DND-41 (cell line): ENCODE measurements around the gene SNX25.

ENCODE experiments used
- ATAC-seq: fragments of 200-7000 bp; cut with Tn5 transposase; 3 replicates; pipeline ENCODE4 v1.9.1; 2021; ENCODE audit warnings: low read depth; ENCODE audit not compliant: insufficient read depth
- DNase-seq: peaks from one replicate; pipeline ENCODE4 v3.0.0-alpha.2; 2020
- H2AFZ ChIP-seq: 2 replicates; pipeline ENCODE4 v1.6.0; 2012; ENCODE audit warnings: low read depth, low read length
- H3K27ac ChIP-seq: 2 replicates; pipeline ENCODE4 v1.5.1; 2012; ENCODE audit warnings: low read length, inconsistent platforms
- H3K27me3 ChIP-seq: fragments of 200-600 bp; sonication (generic); 2 replicates; pipeline ENCODE4 v1.6.0; 2012; ENCODE audit warnings: low read length, mild to moderate bottlenecking, inconsistent platforms; ENCODE audit not compliant: insufficient read depth, poor library complexity
- H3K36me3 ChIP-seq: 2 replicates; pipeline ENCODE4 v1.5.1; 2012; ENCODE audit warnings: low read length, inconsistent platforms; ENCODE audit not compliant: insufficient read depth
- H3K4me1 ChIP-seq: 2 replicates; pipeline ENCODE4 v1.5.1; 2012; ENCODE audit warnings: mild to moderate bottlenecking, low read length; ENCODE audit not compliant: insufficient read depth
- H3K4me2 ChIP-seq: 2 replicates; pipeline ENCODE4 v1.6.0; 2012; ENCODE audit warnings: mild to moderate bottlenecking, moderate library complexity, low read length, inconsistent platforms; ENCODE audit not compliant: insufficient read depth
- H3K4me3 ChIP-seq, 2 experiments: fragments of 200-600 bp in 1 of 2; shearing (Covaris generic) in 1 of 2; 2 replicates each; pipeline ENCODE4 v1.5.1; 2012 to 2016; ENCODE audit warnings: inconsistent platforms in 2 of 2, low read length in 2 of 2, mild to moderate bottlenecking in 2 of 2, low read depth in 1 of 2, moderate library complexity in 1 of 2
- H3K79me2 ChIP-seq: 2 replicates; pipeline ENCODE4 v1.6.0; 2012; ENCODE audit warnings: low read length, inconsistent platforms; ENCODE audit not compliant: insufficient read depth
- H3K9ac ChIP-seq: 2 replicates; pipeline ENCODE4 v1.6.0; 2012; ENCODE audit warnings: low read depth, mild to moderate bottlenecking, inconsistent platforms, low read length, moderate library complexity
- H3K9me3 ChIP-seq: 2 replicates; pipeline ENCODE4 v1.5.1; 2012; ENCODE audit warnings: low read length, moderate library complexity, mild to moderate bottlenecking, inconsistent platforms; ENCODE audit not compliant: insufficient read depth, severe bottlenecking
- H4K20me1 ChIP-seq: 2 replicates; pipeline ENCODE4 v1.6.0; 2012; ENCODE audit warnings: low read length; ENCODE audit not compliant: insufficient read depth
- CTCF ChIP-seq: IDR thresholded peaks from 2 replicates; pipeline ENCODE4 v1.5.1; 2012; ENCODE audit warnings: borderline replicate concordance, low read length, moderate library complexity, mild to moderate bottlenecking; ENCODE audit not compliant: poor library complexity, severe bottlenecking; ENCODE audit errors: extremely low read depth
- EZH2 ChIP-seq: IDR thresholded peaks from 3 replicates; pipeline ENCODE4 v1.6.1; 2012; ENCODE audit warnings: borderline replicate concordance, low read depth, mild to moderate bottlenecking, moderate library complexity, low read length, inconsistent platforms; ENCODE audit not compliant: severe bottlenecking

The SNX25 gene

GRCh38 chr4:185221912-185222311 is 12.5 kb downstream of the SNX25 start:
- Histone ChIP-seq H3K27ac (no peak overlapping the region), H3K27me3 (no peaks in the 10 kb centered on the region), H3K4me3 (no peak overlapping the region), H4K20me1 (no peaks in the 10 kb centered on the region), H3K9ac (no peak overlapping the region), H3K79me2 (no peaks in the 10 kb centered on the region), H3K9me3 (no peaks in the 10 kb centered on the region), H3K4me2 (no peak overlapping the region), H3K4me1 (no peaks in the 10 kb centered on the region), H3K36me3 (no peaks in the 10 kb centered on the region), H2AFZ (no peak overlapping the region)
- no peak for ATAC-seq
- TF ChIP-seq EZH2 (no peak), CTCF (no peak)
- DNase-seq: no peak

- ATAC-seq: no peak
- H3K4me3 ChIP-seq: no peak overlapping the region
- no peaks in the 10 kb centered on the region for H3K9me3 ChIP-seq
- H3K79me2 ChIP-seq: no peaks in the 10 kb centered on the region
- peaks cover 3% of the 10 kb centered on the region for H3K27me3 ChIP-seq
- H2AFZ ChIP-seq: no peak overlapping the region
- DNase-seq: no peak
- H4K20me1 ChIP-seq: no peaks in the 10 kb centered on the region
- no peak overlapping the region for H3K9ac ChIP-seq
- H3K36me3 ChIP-seq: no peaks in the 10 kb centered on the region
- no peak overlapping the region for H3K4me2 ChIP-seq
- H3K4me1 ChIP-seq: no peaks in the 10 kb centered on the region
- H3K27ac ChIP-seq: no peak overlapping the region
- TF ChIP-seq EZH2 (no peak), CTCF (no peak)
Observed at GRCh38 chr4:185222598-185222997, 13.2 kb downstream of the SNX25 start.

- TF ChIP-seq CTCF (no peak), EZH2 (no peak)
- Histone ChIP-seq H3K9me3 (no peaks in the 10 kb centered on the region), H4K20me1 (no peaks in the 10 kb centered on the region), H2AFZ (no peak overlapping the region), H3K79me2 (no peaks in the 10 kb centered on the region), H3K27ac (no peak overlapping the region), H3K9ac (no peak overlapping the region), H3K4me2 (no peak overlapping the region), H3K36me3 (no peaks in the 10 kb centered on the region), H3K4me1 (no peaks in the 10 kb centered on the region), H3K27me3 (peaks cover 3% of the 10 kb centered on the region), H3K4me3 (no peak overlapping the region)
- ATAC-seq: no peak
- no peak for DNase-seq
Observed at GRCh38 chr4:185224597-185224996, 15.2 kb downstream of the SNX25 start.

- ATAC-seq (no peak), DNase-seq (no peak)
- TF ChIP-seq CTCF: no peak
- TF ChIP-seq EZH2: no peak
- no peaks in the 10 kb centered on the region for H3K36me3 ChIP-seq
- H3K4me1 ChIP-seq: no peaks in the 10 kb centered on the region
- no peaks in the 10 kb centered on the region for H3K79me2 ChIP-seq
- peaks cover 3% of the 10 kb centered on the region for H3K27me3 ChIP-seq
- H3K9me3 ChIP-seq: no peaks in the 10 kb centered on the region
- H2AFZ ChIP-seq: no peak overlapping the region
- no peak overlapping the region for H3K4me2 ChIP-seq
- H3K9ac ChIP-seq: no peak overlapping the region
- H3K4me3 ChIP-seq: no peak overlapping the region
- H4K20me1 ChIP-seq: no peaks in the 10 kb centered on the region
- no peak overlapping the region for H3K27ac ChIP-seq
Observed at GRCh38 chr4:185225940-185226339, 16.5 kb downstream of the SNX25 start.
